Measurements from ENCODE around the gene THADA. TPM values are rescaled to one million over a fixed set of nuclear protein-coding genes. Genes with fewer than 3 reads are reported as not detected.
"Not testable (repeated sequence)": the region's sequence is repeated elsewhere in the genome, so short reads cannot be mapped to it uniquely, and the experiment has no call there.

Gene THADA
- total RNA-seq, 1 donor from 2014 or later: 51.4 TPM

GRCh38 chr2:43190311-43191052 is 405.4 kb downstream of the THADA start:
- no peak for ATAC-seq (ENCODE audit: low read depth)
- no peak for TF ChIP-seq CTCF (IDR thresholded peaks at IDR 0.05)
- CTCF ChIA-PET: no interaction called here
- no peak overlapping the region for H3K4me3 Mint-ChIP-seq
- intact Hi-C loops (cut with micrococcal nuclease): no loop called here
- H3K9me3 Mint-ChIP-seq: no peaks in the 10 kb centered on the region
- H3K27ac Mint-ChIP-seq: no peak overlapping the region
- no peak for DNase-seq
- POLR2A ChIA-PET: interaction anchor here (0.6 to 2.7 kb wide), 3 partner anchors 10 to 28 kb away, joined by 3 to 11 read pairs (median 4); no protein-coding TSS in a partner anchor
- H3K27me3 Mint-ChIP-seq: no peaks in the 10 kb centered on the region
- H3K36me3 Mint-ChIP-seq (ENCODE audit: low read depth): no peaks in the 10 kb centered on the region
- H3K4me1 Mint-ChIP-seq: peaks cover 34% of the 10 kb centered on the region

GRCh38 chr2:43189861-43190260 is 406.0 kb downstream of the THADA start:
- H3K4me1 Mint-ChIP-seq: peaks cover 30% of the 10 kb centered on the region
- ATAC-seq (ENCODE audit: low read depth); DNase-seq; H3K4me3 Mint-ChIP-seq; intact Hi-C loops (cut with micrococcal nuclease); H3K36me3 Mint-ChIP-seq (ENCODE audit: low read depth); CTCF ChIA-PET; H3K27ac Mint-ChIP-seq; H3K9me3 Mint-ChIP-seq; H3K27me3 Mint-ChIP-seq: not testable (repeated sequence)
- POLR2A ChIA-PET: interaction anchor here (1.4 kb wide), 1 partner anchor 28 kb away, joined by 3 read pairs; no protein-coding TSS in a partner anchor

- no peaks in the 10 kb centered on the region for H3K36me3 Mint-ChIP-seq (ENCODE audit: low read depth)
- no peak for TF ChIP-seq CTCF (IDR thresholded peaks at IDR 0.05)
Observed at GRCh38 chr2:43188561-43189386, 407.1 kb downstream of the THADA start.

GRCh38 chr2:43186679-43187374 is 409.0 kb downstream of the THADA start:
- Mint-ChIP-seq H3K27me3 (no peaks in the 10 kb centered on the region), H3K4me1 (peaks cover 10% of the 10 kb centered on the region), H3K4me3 (no peak overlapping the region), H3K27ac (no peak overlapping the region), H3K9me3 (no peaks in the 10 kb centered on the region), H3K36me3 (ENCODE audit: low read depth) (no peaks in the 10 kb centered on the region)
- POLR2A ChIA-PET: interaction anchor here (0.9 to 1.4 kb wide), 4 partner anchors 8 to 35 kb away, joined by 3 to 6 read pairs (median 4); no protein-coding TSS in a partner anchor
- no peak for ATAC-seq (ENCODE audit: low read depth)
- intact Hi-C loops (cut with micrococcal nuclease): no loop called here
- CTCF ChIA-PET: no interaction called here
- DNase-seq: no peak
- TF ChIP-seq CTCF (IDR thresholded peaks at IDR 0.05): no peak

More at GRCh38 chr2:43188561-43189386, 407.1 kb downstream of the THADA start:
- Mint-ChIP-seq H3K27ac (no peak overlapping the region), H3K9me3 (no peaks in the 10 kb centered on the region), H3K4me3 (no peak overlapping the region), H3K27me3 (no peaks in the 10 kb centered on the region), H3K4me1 (peaks cover 19% of the 10 kb centered on the region)
- CTCF ChIA-PET: no interaction called here
- ATAC-seq (ENCODE audit: low read depth): no peak
- no peak for DNase-seq
- POLR2A ChIA-PET: interaction anchor here (1.0 to 1.4 kb wide), 2 partner anchors 30 to 38 kb away, joined by 3 to 9 read pairs; partner anchors contain the start of gene ZFP36L2
- intact Hi-C loops (cut with micrococcal nuclease): no loop called here

- ChIA-PET CTCF (no interaction called here), POLR2A (interaction anchor here (0.9 to 1.4 kb wide), 2 partner anchors 11 to 35 kb away, joined by 3 to 5 read pairs; no protein-coding TSS in a partner anchor)
- intact Hi-C loops (cut with micrococcal nuclease): no loop called here
- H3K4me3 Mint-ChIP-seq: no peak overlapping the region
- no peak for ATAC-seq (ENCODE audit: low read depth)
- H3K27me3 Mint-ChIP-seq: no peaks in the 10 kb centered on the region
- H3K36me3 Mint-ChIP-seq (ENCODE audit: low read depth): no peaks in the 10 kb centered on the region
- no peak for TF ChIP-seq CTCF (IDR thresholded peaks at IDR 0.05)
- no peaks in the 10 kb centered on the region for H3K9me3 Mint-ChIP-seq
- DNase-seq: no peak
- H3K4me1 Mint-ChIP-seq: peaks cover 10% of the 10 kb centered on the region
- no peak overlapping the region for H3K27ac Mint-ChIP-seq
Observed at GRCh38 chr2:43186321-43186678, 409.5 kb downstream of the THADA start.

Data from activated B cell treated with CpG ODN at 0.5 μM for 24 hours (primary cell).